Stromal cell of bone marrow (primary cell): ENCODE measurements around the gene APOBEC3B.
"Not testable (repeated sequence)": the region's sequence is repeated elsewhere in the genome, so short reads cannot be mapped to it uniquely, and the experiment has no call there.

Experiments
- DNase-seq: peaks from one replicate; pipeline ENCODE4 v3.0.0-alpha.2; 2012; ENCODE audit warnings: low read depth

The APOBEC3B gene

GRCh38 chr22:38997518-38997917 lies 15.4 kb downstream of the APOBEC3B start:
- DNase-seq = no peak

DNA sequence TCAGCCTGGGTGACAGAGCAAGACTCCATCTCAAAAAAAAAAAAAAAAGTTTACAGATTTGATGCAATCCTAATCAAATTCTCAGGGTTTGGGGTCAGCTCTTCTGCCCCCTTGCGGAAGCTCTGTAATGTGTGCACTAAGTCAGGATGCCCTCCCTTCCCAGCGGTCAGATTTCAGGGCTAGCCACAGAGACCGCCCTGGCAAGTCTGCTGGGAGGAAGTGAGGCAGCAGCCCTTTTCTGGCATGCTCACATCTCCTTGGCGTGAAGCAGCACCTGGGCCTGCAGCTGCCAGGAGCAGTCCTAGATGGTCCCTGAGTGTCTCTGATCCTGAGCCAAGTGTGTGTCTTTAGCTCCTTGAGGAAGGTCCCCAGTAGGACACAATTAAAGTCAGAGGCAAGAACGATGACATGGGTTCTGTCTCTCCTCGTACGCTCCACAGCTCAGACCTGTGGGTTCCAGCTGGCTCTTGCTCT lies 21.1 kb downstream of the APOBEC3B start:
- peak; percentile 83 for DNase-seq

- no peak for DNase-seq
These were observed 25.0 kb downstream of the APOBEC3B start for GRCh38 chr22:39007177-39007576.

GRCh38 chr22:39008271-39008850 lies 26.2 kb downstream of the APOBEC3B start:
- not testable (repeated sequence) for DNase-seq

DNA sequence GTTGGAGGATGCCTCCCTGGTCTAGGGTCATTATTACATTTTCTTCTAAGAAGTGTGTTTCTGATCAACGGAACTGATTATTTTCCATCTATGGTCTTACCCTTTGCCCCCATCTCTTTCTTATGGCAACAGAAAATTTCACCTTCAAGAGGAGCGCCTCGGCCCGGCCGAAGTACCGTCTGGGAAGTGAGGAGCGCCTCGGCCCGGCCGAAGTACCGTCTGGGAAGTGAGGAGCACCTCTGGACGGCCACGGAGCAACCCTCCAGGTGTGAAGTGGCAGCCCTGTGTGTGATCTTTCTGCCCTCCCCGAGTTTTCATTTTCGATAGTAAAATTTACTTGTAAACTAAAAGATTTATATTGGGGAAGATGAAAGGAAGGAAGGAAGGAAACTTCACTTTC lies 28.8 kb downstream of the APOBEC3B start:
- DNase-seq = no peak

- no peak for DNase-seq
These were observed 30.7 kb downstream of the APOBEC3B start for GRCh38 chr22:39012533-39013511.

DNA sequence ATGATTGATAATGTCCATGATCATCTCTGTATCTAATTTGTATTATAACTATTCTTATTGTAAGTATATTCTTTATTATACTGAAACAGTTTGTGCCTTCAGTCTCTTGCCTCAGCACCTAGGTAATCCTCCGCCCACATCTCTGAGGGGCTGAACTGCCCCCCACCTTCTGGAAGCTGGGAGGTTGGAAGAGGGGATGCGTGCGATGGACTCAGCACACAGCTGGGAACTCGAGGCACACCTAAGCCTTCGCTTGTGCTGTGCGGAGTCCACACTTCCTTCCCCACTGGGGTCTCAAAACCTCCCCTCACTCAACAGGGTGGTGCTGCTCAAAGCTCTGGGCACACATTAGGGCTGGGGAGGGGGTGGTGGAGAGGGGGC lies 31.4 kb downstream of the APOBEC3B start:
- DNase-seq = not testable (repeated sequence)

- DNase-seq = peak; percentile 81
These were observed 32.0 kb downstream of the APOBEC3B start, which contains the start of gene APOBEC3C for GRCh38 chr22:39013942-39014722. APOBEC3C (plus strand) TSS chr22:39014257; CDS start chr22:39014363, 106 bp downstream.

- not testable (repeated sequence) for DNase-seq
These were observed 32.6 kb downstream of the APOBEC3B start for GRCh38 chr22:39014723-39015121.

DNA sequence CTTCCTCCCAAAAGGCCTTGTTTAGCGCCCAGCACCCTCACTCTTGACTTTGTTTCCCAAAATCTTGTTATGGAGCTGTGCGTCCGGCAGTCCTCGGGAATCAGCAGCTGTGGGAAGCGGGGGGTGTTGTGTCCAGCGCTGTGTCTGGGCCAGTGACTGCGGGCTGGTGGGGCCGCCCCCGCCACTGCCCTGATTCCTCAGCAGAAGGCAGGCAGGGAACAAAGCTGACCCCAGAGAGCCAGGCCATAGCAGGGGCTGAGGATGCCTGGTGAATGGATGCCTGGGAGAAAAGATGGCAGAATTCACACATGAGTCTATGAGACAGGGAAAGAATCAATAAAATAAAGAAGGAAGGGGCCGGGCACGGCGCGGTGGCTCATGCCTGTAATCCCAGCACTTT lies 34.4 kb downstream of the APOBEC3B start:
- DNase-seq = no peak

DNA sequence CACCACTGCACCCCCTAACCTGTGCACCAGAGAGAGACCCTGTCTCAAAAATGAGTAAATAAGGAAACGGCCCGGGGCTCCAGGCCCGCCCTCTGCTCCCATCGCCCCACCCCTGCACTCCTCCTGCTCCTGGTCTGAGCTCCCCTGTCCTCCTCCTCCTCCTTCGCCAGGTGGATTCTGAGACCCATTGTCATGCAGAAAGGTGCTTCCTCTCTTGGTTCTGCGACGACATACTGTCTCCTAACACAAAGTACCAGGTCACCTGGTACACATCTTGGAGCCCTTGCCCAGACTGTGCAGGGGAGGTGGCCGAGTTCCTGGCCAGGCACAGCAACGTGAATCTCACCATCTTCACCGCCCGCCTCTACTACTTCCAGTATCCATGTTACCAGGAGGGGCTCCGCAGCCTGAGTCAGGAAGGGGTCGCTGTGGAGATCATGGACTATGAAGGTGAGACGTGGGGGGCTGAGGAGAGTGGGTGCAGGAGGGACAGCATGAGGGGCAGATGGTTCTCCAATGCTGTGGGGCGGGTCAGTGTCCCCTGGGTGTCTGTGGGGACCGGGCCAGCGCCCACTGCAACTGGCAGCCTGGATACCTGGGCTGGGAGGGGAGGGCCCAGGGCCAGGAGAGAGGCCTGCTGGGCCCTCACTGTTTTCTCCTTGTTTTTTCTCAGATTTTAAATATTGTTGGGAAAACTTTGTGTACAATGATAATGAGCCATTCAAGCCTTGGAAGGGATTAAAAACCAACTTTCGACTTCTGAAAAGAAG lies 35.6 kb downstream of the APOBEC3B start:
- DNase-seq = no peak

GRCh38 chr22:39020021-39020651 lies 38.0 kb downstream of the APOBEC3B start:
- not testable (repeated sequence) for DNase-seq

GRCh38 chr22:39021552-39022250 lies 39.6 kb downstream of the APOBEC3B start:
- DNase-seq = no peak

GRCh38 chr22:39024519-39025308 lies 42.6 kb downstream of the APOBEC3B start:
- no peak for DNase-seq

GRCh38 chr22:39026509-39027150 lies 44.5 kb downstream of the APOBEC3B start:
- no peak for DNase-seq

DNA sequence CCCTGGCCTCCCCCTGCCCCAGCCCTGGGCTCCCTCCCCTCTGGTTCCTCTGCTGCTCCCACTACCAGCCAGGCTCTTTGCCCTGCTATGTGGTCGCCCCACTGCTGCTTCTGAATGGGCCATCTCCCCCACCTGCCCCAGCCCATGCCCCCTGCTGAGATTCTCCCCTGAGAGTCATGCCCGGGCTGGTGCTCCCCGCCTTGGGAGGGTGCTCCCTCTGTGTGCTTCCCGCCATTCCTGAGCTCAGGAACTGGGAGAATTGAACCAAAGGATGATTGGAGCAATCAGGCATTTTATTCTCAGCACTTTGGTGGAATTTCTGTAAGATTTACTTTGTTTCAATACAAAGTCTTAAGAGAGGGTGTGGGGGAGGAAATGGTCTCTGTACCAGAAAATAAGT lies 45.6 kb downstream of the APOBEC3B start:
- no peak for DNase-seq

DNA sequence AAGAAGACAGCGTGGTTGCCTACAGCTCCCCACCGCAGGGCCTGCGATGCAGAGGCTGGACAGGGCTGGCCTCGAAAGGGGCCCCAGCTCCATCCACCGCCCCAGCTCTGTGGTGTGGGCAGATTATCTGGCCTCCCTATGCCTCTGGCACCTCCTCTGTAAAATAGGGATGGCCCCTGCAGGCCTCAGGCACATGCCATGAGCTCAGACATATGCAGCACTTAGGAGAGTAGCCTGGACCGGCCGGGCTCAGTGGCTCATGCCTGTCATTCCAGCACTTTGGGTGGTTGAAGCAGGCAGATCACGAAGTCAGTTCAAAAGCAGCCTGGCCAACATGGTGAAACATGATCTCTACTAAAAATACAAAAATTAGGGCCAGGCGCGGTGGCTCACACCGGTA lies 46.1 kb downstream of the APOBEC3B start:
- no peak for DNase-seq

DNA sequence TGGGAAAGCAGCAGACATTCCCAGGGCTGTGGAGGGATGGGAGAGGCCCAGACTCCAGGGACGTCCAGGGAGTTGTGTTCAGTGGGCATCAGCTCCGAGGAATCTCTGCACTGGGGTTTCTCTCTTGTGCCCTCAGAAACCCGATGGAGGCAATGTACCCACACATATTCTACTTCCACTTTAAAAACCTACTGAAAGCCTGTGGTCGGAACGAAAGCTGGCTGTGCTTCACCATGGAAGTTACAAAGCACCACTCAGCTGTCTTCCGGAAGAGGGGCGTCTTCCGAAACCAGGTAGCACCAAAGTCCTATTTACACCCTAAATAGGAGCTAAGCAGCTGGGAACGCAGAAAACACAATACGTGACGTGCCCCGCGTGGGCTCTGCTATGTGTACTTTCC lies 47.1 kb downstream of the APOBEC3B start:
- no peak for DNase-seq

DNA sequence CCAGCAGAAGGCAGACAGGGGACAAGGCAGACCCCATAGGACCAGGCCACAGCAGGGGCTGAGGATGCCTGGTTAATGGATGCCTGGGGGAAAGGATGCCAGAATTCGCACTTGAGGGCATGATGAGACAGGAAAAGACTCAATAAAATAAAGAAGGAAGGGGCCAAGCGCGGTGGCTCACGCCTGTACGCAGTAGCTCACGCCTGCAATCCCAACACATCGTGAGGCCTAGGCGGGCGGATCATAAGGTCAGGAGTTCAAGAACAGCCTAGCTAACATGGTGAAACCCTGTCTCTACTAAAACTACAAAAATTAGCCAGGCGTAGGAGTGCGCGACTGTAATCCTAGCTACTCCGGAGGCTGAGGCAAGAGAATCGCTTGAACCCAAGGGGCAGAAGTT lies 48.6 kb downstream of the APOBEC3B start:
- DNase-seq = no peak
